GM12872 (cell line): ENCODE results near the gene SLC17A7.

ENCODE experiments used
- CTCF ChIP-seq: IDR thresholded peaks from 3 replicates; pipeline ENCODE4 v1.5.1; 2011; ENCODE audit warnings: low read depth, mild to moderate bottlenecking, low read length, moderate library complexity; ENCODE audit not compliant: insufficient read depth

Gene SLC17A7

GRCh38 chr19:49409441-49410029, 31.8 kb downstream of the SLC17A7 start:
- TF ChIP-seq CTCF = no peak

GRCh38 chr19:49408816-49409440, 32.4 kb downstream of the SLC17A7 start:
- no peak for TF ChIP-seq CTCF

GRCh38 chr19:49407482-49408015, 33.8 kb downstream of the SLC17A7 start:
- TF ChIP-seq CTCF = no peak

- TF ChIP-seq CTCF = no peak
These were observed 34.2 kb downstream of the SLC17A7 start for GRCh38 chr19:49407079-49407478.

GRCh38 chr19:49403404-49404187, 37.7 kb downstream of the SLC17A7 start:
- no peak for TF ChIP-seq CTCF

- TF ChIP-seq CTCF = no peak
These were observed 41.3 kb downstream of the SLC17A7 start for GRCh38 chr19:49400029-49400428.

- TF ChIP-seq CTCF = no peak
These were observed 42.4 kb downstream of the SLC17A7 start for GRCh38 chr19:49398931-49399330.
